Measurements from ENCODE around the gene IL2RG.

GRCh38 chrX:71111141-71111843, at the start of gene IL2RG:
- no peak for TF ChIP-seq YY1 (IDR thresholded peaks at IDR 0.05; ENCODE audit: insufficient read depth, insufficient read length)
- TF ChIP-seq ZNF274 (IDR thresholded peaks at IDR 0.05; ENCODE audit: low read depth, low read length) = no peak
- no peak for TF ChIP-seq SUZ12 (IDR thresholded peaks at IDR 0.05; ENCODE audit: extremely low read depth, insufficient read depth, insufficient read length)

Measured in NT2/D1 (cell line).